K562 (cell line): ENCODE results near the gene TGM1. TPM values are rescaled to one million over a fixed set of nuclear protein-coding genes. Genes with fewer than 3 reads are reported as not detected.

Source experiments
- ATAC-seq: fragments of 200-7000 bp; cut with Tn5 transposase; 3 replicates; pipeline ENCODE4 v1.9.1; 2020; ENCODE audit warnings: moderate library complexity
- BruUV-seq: library from RNA; stranded (reverse); fragments of 400-500 nt; replicated peaks from 2 replicates; lab custom pipeline; 2021; lab: Mats Ljungman, UMichigan
- CTCF ChIA-PET: fragments of 300-600 bp; formaldehyde crosslinking; extraction: SDS; loops from one replicate; lab custom pipeline; 2021; ENCODE audit warnings: low intra/inter-chr PET ratio; lab: Yijun Ruan, JAX
- POLR2A ChIA-PET: fragments of 300-600, 350-650 bp; sonication (Branson Sonifier 250); formaldehyde crosslinking; extraction: SDS; loops from one replicate; lab custom pipeline; 2021; ENCODE audit warnings: antibody characterized with exemption, inconsistent platforms; lab: Yijun Ruan, JAX
- DNase-seq, 4 experiments: peaks; one replicate each; pipeline versions ENCODE4 v3.0.0 to v3.0.0-alpha.2; 2011 to 2018; ENCODE audit warnings: low spot score in 3 of 4, mixed read lengths in 3 of 4; ENCODE audit errors: extremely low read depth in 1 of 4
- FAIRE-seq: peaks from 2 replicates; lab custom pipeline; 2011; peaks lifted over from hg19 to GRCh38; lab: Jason Lieb, UNC
- H2AFZ ChIP-seq: 2 replicates; pipeline ENCODE4 v1.6.0; 2011; ENCODE audit warnings: low read depth, low read length, control low read depth, inconsistent platforms
- H3K27ac ChIP-seq: fragments of 200-600 bp; 3 replicates; pipeline ENCODE4 v1.8.0; 2011; ENCODE audit warnings: low read depth, mild to moderate bottlenecking, control low read depth, inconsistent platforms, low read length, moderate library complexity, mixed read lengths; ENCODE audit errors: extremely low read depth
- H3K27me3 ChIP-seq, 2 experiments: fragments of 300-600 bp in 1 of 2; 2 replicates in 1 of 2; 3 replicates in 1 of 2; pipeline versions ENCODE4 v1.6.0 to v1.8.0; 2011; ENCODE audit warnings: inconsistent platforms in 2 of 2, low read length in 2 of 2, mild to moderate bottlenecking in 1 of 2, mixed read lengths in 1 of 2, moderate library complexity in 1 of 2; ENCODE audit not compliant: control insufficient read depth in 2 of 2, insufficient read depth in 2 of 2
- H3K36me3 ChIP-seq: fragments of 300-600 bp; 3 replicates; pipeline ENCODE4 v1.8.0; 2011; ENCODE audit warnings: mild to moderate bottlenecking, low read length, inconsistent platforms; ENCODE audit not compliant: control insufficient read depth, insufficient read depth
- H3K4me1 ChIP-seq, 2 experiments: fragments of 200-600 bp in 1 of 2; replicated peaks in 1 of 2; 2 replicates in 1 of 2; 3 replicates in 1 of 2; pipeline versions ENCODE4 v1.5.1 to v1.8.0; 2011; ENCODE audit warnings: inconsistent platforms in 2 of 2, low read length in 2 of 2, mild to moderate bottlenecking in 1 of 2, mixed read lengths in 1 of 2, moderate library complexity in 1 of 2; ENCODE audit not compliant: control insufficient read depth in 2 of 2, insufficient read depth in 2 of 2
- H3K4me2 ChIP-seq: 2 replicates; pipeline ENCODE4 v1.6.1; 2011; ENCODE audit warnings: low read length, control low read depth, inconsistent platforms, mixed read lengths; ENCODE audit not compliant: insufficient read depth
- H3K4me3 ChIP-seq: fragments of 200-600 bp; sonication (generic), shearing (Covaris generic); 2 replicates; pipeline ENCODE4 v1.5.1; 2016; ENCODE audit warnings: control low read depth, inconsistent platforms
- H3K79me2 ChIP-seq: fragments of 200-600 bp; 3 replicates; pipeline ENCODE4 v1.8.0; 2011; ENCODE audit warnings: low read length, inconsistent platforms; ENCODE audit not compliant: control insufficient read depth, insufficient read depth
- H3K9ac ChIP-seq, 2 experiments: 2 replicates each; pipeline versions ENCODE4 v1.6.0 to v1.6.1; 2011; ENCODE audit warnings: low read depth in 2 of 2, low read length in 2 of 2, control low read depth in 1 of 2, inconsistent platforms in 1 of 2, mild to moderate bottlenecking in 1 of 2, mixed read lengths in 1 of 2; ENCODE audit not compliant: insufficient read depth in 1 of 2
- H3K9me1 ChIP-seq: one replicate; pipeline ENCODE4 v1.6.0; 2011; ENCODE audit warnings: inconsistent platforms, mild to moderate bottlenecking, low read length, moderate library complexity; ENCODE audit not compliant: control insufficient read depth, insufficient read depth
- H3K9me3 ChIP-seq: replicated peaks from 2 replicates; pipeline ENCODE4 v1.5.1; 2011; ENCODE audit warnings: low read depth, low read length, inconsistent platforms; ENCODE audit not compliant: control insufficient read depth, insufficient read depth
- H4K20me1 ChIP-seq: replicated peaks from 2 replicates; pipeline ENCODE4 v1.6.1; 2011; ENCODE audit warnings: low read length, inconsistent platforms, mixed read lengths; ENCODE audit not compliant: control insufficient read depth, insufficient read depth
- BRD9 ChIP-seq: fragments of 450-650 bp; IDR thresholded peaks from 2 replicates; pipeline ENCODE4 v1.6.1; 2018; ENCODE audit warnings: low read depth; ENCODE audit not compliant: partially characterized antibody
- CREM ChIP-seq: IDR thresholded peaks from 2 replicates; pipeline ENCODE4 v1.6.1; 2014; ENCODE audit warnings: antibody characterized with exemption, low read depth
- EHMT2 ChIP-seq: fragments of 450-650 bp; IDR thresholded peaks from 2 replicates; pipeline ENCODE4 v1.6.1; 2018; ENCODE audit warnings: antibody characterized with exemption
- ERF ChIP-seq: fragments of 450-650 bp; formaldehyde crosslinking; IDR thresholded peaks from 2 replicates; pipeline ENCODE4 v1.4.0; 2020; ENCODE audit warnings: mild to moderate bottlenecking, mixed read lengths
- GATA2 ChIP-seq: sonication (generic); formaldehyde crosslinking; IDR thresholded peaks from 2 replicates; pipeline ENCODE4 v1.4.0; 2020; ENCODE audit warnings: mild to moderate bottlenecking, missing genetic modification reagents
- HDAC1 ChIP-seq, 2 experiments: fragments of 450-650 bp; IDR thresholded peaks; 2 replicates each; pipeline ENCODE4 v1.6.1; 2016 to 2017; ENCODE audit warnings: inconsistent platforms in 1 of 2, mild to moderate bottlenecking in 1 of 2, moderate library complexity in 1 of 2
- JUND ChIP-seq, 2 experiments: IDR thresholded peaks; 2 replicates in 1 of 2; 3 replicates in 1 of 2; pipeline ENCODE4 v1.6.1; 2011; ENCODE audit warnings: borderline replicate concordance in 2 of 2, low read depth in 2 of 2, low read length in 2 of 2, improper control_type of control experiment in 1 of 2, missing biosample characterization in 1 of 2, missing genetic modification characterization in 1 of 2, missing genetic modification reagents in 1 of 2
- RAD21 ChIP-seq, 2 experiments: fragments of 250-450 bp in 1 of 2; fragments of 450-650 bp in 1 of 2; sonication (Bioruptor Pico) in 1 of 2; formaldehyde crosslinking in 1 of 2; IDR thresholded peaks in 1 of 2; conservative IDR thresholded peaks in 1 of 2; 2 replicates each; pipeline versions ENCODE4 v1.4.0 to v1.8.0; 2020 to 2022; ENCODE audit warnings: mild to moderate bottlenecking in 2 of 2, moderate library complexity in 1 of 2
- SMC3 ChIP-seq: conservative IDR thresholded peaks from 2 replicates; pipeline ENCODE4 v1.6.1; 2011; ENCODE audit warnings: low read depth, low read length, improper control_type of control experiment; ENCODE audit not compliant: insufficient read depth
- SREBF1 ChIP-seq: fragments of 150-350 bp; IDR thresholded peaks from 2 replicates; pipeline ENCODE4 v1.6.1; 2014; ENCODE audit warnings: antibody characterized with exemption, low read depth, low read length, borderline replicate concordance
- TSC22D4 ChIP-seq: fragments of 450-650 bp; IDR thresholded peaks from 2 replicates; pipeline ENCODE4 v1.6.1; 2016; ENCODE audit warnings: missing genetic modification characterization, missing biosample characterization, control low read depth
- ZNF347 ChIP-seq: fragments of 450-650 bp; formaldehyde crosslinking; IDR thresholded peaks from 2 replicates; pipeline ENCODE4 v1.4.0; 2020; ENCODE audit warnings: low read depth, mild to moderate bottlenecking, moderate library complexity
- WGBS: fragments of 100-300 bp; shearing (Covaris generic); methylation state at CpG from one replicate; pipeline ENCODE4 v1.1.6; 2016; ENCODE audit warnings: low coverage, mixed read lengths; ENCODE audit not compliant: insufficient coverage; ENCODE audit errors: missing lambda C conversion rate; 5-methylcytosine and 5-hydroxymethylcytosine counted together
- in situ Hi-C: fragments of 300-500 bp; cut with MboI; formaldehyde crosslinking; loops from 4 replicates; pipeline ENCODE4 v1.15.0; 2018; ENCODE audit warnings: inconsistent platforms, mixed read lengths
- intact Hi-C: fragments of 100-400 bp; cut with micrococcal nuclease; formaldehyde crosslinking; loops from 2 replicates; pipeline ENCODE4 v1.14.2; 2022
- polyA plus RNA-seq, 8 experiments: library from polyadenylated mRNA; depleted of rRNA in 4 of 8; stranded (reverse) in 5 of 8; unstranded in 3 of 8; fragments of >200 nt; fragmentation: Nextera tagmentation in 2 of 8; fragmentation: Illumina TruSeq in 1 of 8; extraction: Ambion mirVana in 2 of 8; extraction: Trizol in 1 of 8; gene quantifications; 2 replicates each; pipeline versions ENCODE4 v1.2.1 to v1.2.3, GENCODE V29; 2011 to 2014; ENCODE audit warnings: inconsistent platforms in 1 of 8, missing spikeins in 1 of 8
- total RNA-seq, 7 experiments: library from RNA; depleted of rRNA in 6 of 7; stranded (reverse); fragments of >200 nt in 6 of 7; fragmentation: Illumina TruSeq in 2 of 7; extraction: Trizol in 2 of 7; gene quantifications; 2 replicates each; pipeline versions ENCODE4 v1.2.1 to v1.2.3, GENCODE V29; 2011 to 2021; ENCODE audit warnings: low replicate concordance in 1 of 7
- TF ChIP-seq, protein P1 (sequence below): fragments of 250-450 bp; sonication (Bioruptor Pico); IDR thresholded peaks from 2 replicates; pipeline ENCODE4 v1.5.0; 2021; ENCODE audit warnings: mild to moderate bottlenecking, borderline replicate concordance
- TF ChIP-seq, protein P2 (sequence below), 3 experiments: IDR thresholded peaks in 2 of 3; conservative IDR thresholded peaks in 1 of 3; 2 replicates each; pipeline ENCODE4 v1.5.1; 2011 to 2012; ENCODE audit warnings: low read length in 3 of 3, mild to moderate bottlenecking in 3 of 3, control low read depth in 2 of 3, improper control_type of control experiment in 1 of 3, inconsistent platforms in 1 of 3, low read depth in 1 of 3, mixed read lengths in 1 of 3, moderate library complexity in 1 of 3; ENCODE audit not compliant: insufficient read depth in 2 of 3

Gene TGM1
- total and polyA plus RNA-seq, 9 of the 15 experiments (the other 6 are each of a cell fraction or from before 2014, with no cell fraction given), result 0.13 to 4.4 (median 0.88) TPM

DNA sequence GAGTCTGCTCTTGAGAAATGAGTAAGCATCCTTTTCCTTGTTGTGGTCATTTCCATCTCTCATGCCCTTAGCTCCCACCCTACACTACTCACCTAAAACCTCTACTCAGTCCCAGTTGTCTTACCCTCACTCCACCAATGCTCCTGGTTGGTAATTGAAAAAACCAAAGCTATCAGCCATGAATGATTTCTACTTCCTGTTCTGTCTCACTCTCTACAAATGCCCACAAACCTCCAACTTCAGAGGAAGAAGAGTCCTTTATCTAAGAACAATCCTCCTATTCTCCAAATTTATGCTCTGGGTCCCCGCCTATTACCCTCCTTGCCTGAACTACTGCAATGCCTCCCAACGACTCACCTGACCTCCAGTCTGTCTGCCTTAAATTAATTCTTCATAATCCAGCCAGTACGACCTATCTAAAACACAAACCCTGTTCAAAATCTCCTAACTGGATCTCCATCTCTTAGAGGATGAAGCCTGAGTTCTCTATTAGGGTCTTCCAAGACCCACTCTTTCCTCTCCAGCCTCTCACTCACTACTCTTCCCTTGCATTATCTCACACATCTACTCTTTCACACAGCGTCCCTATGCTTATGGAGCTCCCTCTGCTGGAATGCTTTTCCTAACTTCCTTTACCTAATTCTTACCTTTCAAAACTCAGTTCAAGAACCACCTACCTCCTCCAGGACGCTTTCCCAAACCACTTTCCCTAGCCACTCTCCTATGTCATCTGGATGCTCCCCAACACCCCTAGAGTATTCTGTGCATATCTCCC is 34.4 kb upstream of the TGM1 start:
- peaks cover 28% of the 10 kb centered on the region for H3K79me2 ChIP-seq
- H3K9me3 ChIP-seq, result no peaks in the 10 kb centered on the region
- DNase-seq, result peak in 2 of 4 experiments; percentile 32 to 60
- POLR2A ChIA-PET, result interaction anchor here (0.6 to 3.8 kb wide), 6 partner anchors 42 to 134 kb away, joined by 3 to 18 read pairs (median 4); partner anchors contain the start of genes CHMP4A and TINF2
- H3K36me3 ChIP-seq, result peaks cover 32% of the 10 kb centered on the region
- H3K4me3 ChIP-seq, result no peak overlapping the region
- in situ Hi-C loops (loop anchor here (5.0 to 10.0 kb wide), 2 partner anchors 55 to 283 kb away; partner anchors contain the start of gene TINF2), intact Hi-C loops (loop anchor here (1.0 kb wide), 3 partner anchors 54 to 239 kb away; partner anchors contain the start of gene MDP1)
- H3K4me2 ChIP-seq, result no peak overlapping the region; the same call in 1 of the 2 replicates
- H2AFZ ChIP-seq, result 0 out of 2 replicates have a peak overlapping the region, but pooled peaks have one; percentile 38
- peak; percentile 40 for FAIRE-seq
- no TSS peak for BruUV-seq
- peak; percentile 63 for ATAC-seq
- no peak overlapping the region for H3K9ac ChIP-seq
- peaks cover 12 to 14% of the 10 kb centered on the region in 2 experiments; a peak in 4 of 5 replicates for H3K4me1 ChIP-seq
- H3K27me3 ChIP-seq, result no peaks in the 10 kb centered on the region
- CTCF ChIA-PET, result interaction anchor here (0.8 to 3.3 kb wide), 9 partner anchors 19 to 283 kb away, joined by 3 to 41 read pairs (median 5); partner anchors contain the start of genes MDP1, RABGGTA and TINF2
- WGBS, result 30% methylated on average over 5 of the region's 5 CpGs
- H3K27ac ChIP-seq, result no peak overlapping the region
- H4K20me1 ChIP-seq, result no peaks in the 10 kb centered on the region
- H3K9me1 ChIP-seq, result peaks cover 3% of the 10 kb centered on the region
- TF ChIP-seq, protein P1, sequence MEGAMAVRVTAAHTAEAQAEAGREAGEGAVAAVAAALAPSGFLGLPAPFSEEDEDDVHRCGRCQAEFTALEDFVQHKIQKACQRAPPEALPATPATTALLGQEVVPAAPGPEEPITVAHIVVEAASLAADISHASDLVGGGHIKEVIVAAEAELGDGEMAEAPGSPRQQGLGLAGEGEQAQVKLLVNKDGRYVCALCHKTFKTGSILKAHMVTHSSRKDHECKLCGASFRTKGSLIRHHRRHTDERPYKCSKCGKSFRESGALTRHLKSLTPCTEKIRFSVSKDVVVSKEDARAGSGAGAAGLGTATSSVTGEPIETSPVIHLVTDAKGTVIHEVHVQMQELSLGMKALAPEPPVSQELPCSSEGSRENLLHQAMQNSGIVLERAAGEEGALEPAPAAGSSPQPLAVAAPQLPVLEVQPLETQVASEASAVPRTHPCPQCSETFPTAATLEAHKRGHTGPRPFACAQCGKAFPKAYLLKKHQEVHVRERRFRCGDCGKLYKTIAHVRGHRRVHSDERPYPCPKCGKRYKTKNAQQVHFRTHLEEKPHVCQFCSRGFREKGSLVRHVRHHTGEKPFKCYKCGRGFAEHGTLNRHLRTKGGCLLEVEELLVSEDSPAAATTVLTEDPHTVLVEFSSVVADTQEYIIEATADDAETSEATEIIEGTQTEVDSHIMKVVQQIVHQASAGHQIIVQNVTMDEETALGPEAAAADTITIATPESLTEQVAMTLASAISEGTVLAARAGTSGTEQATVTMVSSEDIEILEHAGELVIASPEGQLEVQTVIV (CRISPR knock-in tag), result no peak
- peak; percentile 16; the same call in 1 of the 2 replicates for TF ChIP-seq JUND (IDR thresholded peaks at IDR 0.05; ENCODE audit: borderline replicate concordance, low read depth, low read length)
- TF ChIP-seq JUND (tag; IDR thresholded peaks at IDR 0.05; ENCODE audit: borderline replicate concordance, low read depth, low read length), result no peak; the same call in 2 of the 3 replicates
- TF ChIP-seq EHMT2, result peak; percentile 57; the same call in 1 of the 2 replicates
- TF ChIP-seq, protein P2, sequence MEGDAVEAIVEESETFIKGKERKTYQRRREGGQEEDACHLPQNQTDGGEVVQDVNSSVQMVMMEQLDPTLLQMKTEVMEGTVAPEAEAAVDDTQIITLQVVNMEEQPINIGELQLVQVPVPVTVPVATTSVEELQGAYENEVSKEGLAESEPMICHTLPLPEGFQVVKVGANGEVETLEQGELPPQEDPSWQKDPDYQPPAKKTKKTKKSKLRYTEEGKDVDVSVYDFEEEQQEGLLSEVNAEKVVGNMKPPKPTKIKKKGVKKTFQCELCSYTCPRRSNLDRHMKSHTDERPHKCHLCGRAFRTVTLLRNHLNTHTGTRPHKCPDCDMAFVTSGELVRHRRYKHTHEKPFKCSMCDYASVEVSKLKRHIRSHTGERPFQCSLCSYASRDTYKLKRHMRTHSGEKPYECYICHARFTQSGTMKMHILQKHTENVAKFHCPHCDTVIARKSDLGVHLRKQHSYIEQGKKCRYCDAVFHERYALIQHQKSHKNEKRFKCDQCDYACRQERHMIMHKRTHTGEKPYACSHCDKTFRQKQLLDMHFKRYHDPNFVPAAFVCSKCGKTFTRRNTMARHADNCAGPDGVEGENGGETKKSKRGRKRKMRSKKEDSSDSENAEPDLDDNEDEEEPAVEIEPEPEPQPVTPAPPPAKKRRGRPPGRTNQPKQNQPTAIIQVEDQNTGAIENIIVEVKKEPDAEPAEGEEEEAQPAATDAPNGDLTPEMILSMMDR (IDR thresholded peaks at IDR 0.05 in 2 of 3, conservative IDR thresholded peaks at IDR 0.05 in 1 of 3; ENCODE audit: insufficient read depth in 2 of 3, low read depth in 1 of 3, low read length in 3 of 3), result peak; percentile 50 to 67 (median 54); a peak in 5 of 6 replicates
- TF ChIP-seq ZNF347 (CRISPR knock-in tag), result no peak
- no peak for TF ChIP-seq HDAC1 (IDR thresholded peaks at IDR 0.05)
- TF ChIP-seq TSC22D4 (tag), result no peak
- 0 out of 2 replicates have a peak, but pooled peaks have one; percentile 13 for TF ChIP-seq CREM
- TF ChIP-seq GATA2 (CRISPR knock-in tag), result peak; percentile 79
- TF ChIP-seq RAD21 (CRISPR knock-in tag; conservative IDR thresholded peaks at IDR 0.05 in 1 of 2, IDR thresholded peaks at IDR 0.05 in 1 of 2), result peak; percentile 28 to 67; a peak in 3 of 4 replicates
- TF ChIP-seq SMC3, result peak; percentile 31; the same call in 1 of the 2 replicates
- TF ChIP-seq BRD9, result peak; percentile 30
- TF ChIP-seq ERF (CRISPR knock-in tag), result no peak
- TF ChIP-seq SREBF1, result no peak
